Fibroblast of pulmonary artery (primary cell): Measurements from ENCODE around the gene FOXA1.

Experiments
- DNase-seq: peaks from one replicate; pipeline ENCODE4 v3.0.0-alpha.2; 2010; ENCODE audit warnings: low read depth
- H3K4me3 ChIP-seq: replicated peaks from 2 replicates; pipeline ENCODE4 v1.5.1; 2011; ENCODE audit warnings: low read depth, mild to moderate bottlenecking, control low read depth, low read length, moderate library complexity
- CTCF ChIP-seq: IDR thresholded peaks from 2 replicates; pipeline ENCODE4 v1.5.1; 2011; ENCODE audit warnings: mild to moderate bottlenecking, control low read depth, low read length, inconsistent platforms; ENCODE audit errors: missing control alignments

The FOXA1 gene

GRCh38 chr14:37617864-37618365 lies 22.9 kb upstream of the FOXA1 start:
- no peak overlapping the region for H3K4me3 ChIP-seq
- TF ChIP-seq CTCF = no peak
- no peak for DNase-seq

GRCh38 chr14:37616853-37617252 lies 21.8 kb upstream of the FOXA1 start:
- no peak overlapping the region for H3K4me3 ChIP-seq
- DNase-seq = no peak
- TF ChIP-seq CTCF = no peak

- no peak for DNase-seq
Measured at GRCh38 chr14:37615582-37616289, 20.7 kb upstream of the FOXA1 start.

GRCh38 chr14:37610945-37611523 lies 16.0 kb upstream of the FOXA1 start:
- H3K4me3 ChIP-seq = no peak overlapping the region
- TF ChIP-seq CTCF = no peak
- no peak for DNase-seq

More at GRCh38 chr14:37615582-37616289, 20.7 kb upstream of the FOXA1 start:
- TF ChIP-seq CTCF = no peak
- H3K4me3 ChIP-seq = no peak overlapping the region

- DNase-seq = no peak
- H3K4me3 ChIP-seq = no peak overlapping the region
- no peak for TF ChIP-seq CTCF
Measured at GRCh38 chr14:37608649-37609048, 13.6 kb upstream of the FOXA1 start.

- TF ChIP-seq CTCF = no peak
- no peak for DNase-seq
- no peak overlapping the region for H3K4me3 ChIP-seq
Measured at GRCh38 chr14:37606678-37607077, 11.6 kb upstream of the FOXA1 start.
